HepG2 (cell line): ENCODE measurements around the gene LRRC3. TPM values are rescaled to one million over a fixed set of nuclear protein-coding genes. Genes with fewer than 3 reads are reported as not detected.

Source experiments
- HIVEP1 ChIP-seq: sonication (generic); formaldehyde crosslinking; IDR thresholded peaks from 2 replicates; pipeline ENCODE4 v1.4.0; 2020; ENCODE audit warnings: mild to moderate bottlenecking, missing genetic modification reagents
- KLF13 ChIP-seq: sonication (generic); formaldehyde crosslinking; IDR thresholded peaks from 2 replicates; pipeline ENCODE4 v1.4.0; 2020; ENCODE audit warnings: mild to moderate bottlenecking, missing genetic modification reagents
- MED1 ChIP-seq: sonication (generic); formaldehyde crosslinking; IDR thresholded peaks from 2 replicates; pipeline ENCODE4 v1.4.0; 2020; ENCODE audit warnings: missing genetic modification reagents
- MYC ChIP-seq: sonication (generic); formaldehyde crosslinking; IDR thresholded peaks from 2 replicates; pipeline ENCODE4 v1.9.0; 2021; ENCODE audit warnings: missing genetic modification reagents, borderline replicate concordance
- NBN ChIP-seq: fragments of 450-650 bp; conservative IDR thresholded peaks from 2 replicates; pipeline ENCODE4 v1.6.1; 2017
- NCOA5 ChIP-seq: sonication (generic); formaldehyde crosslinking; IDR thresholded peaks from 2 replicates; pipeline ENCODE4 v1.4.0; 2020; ENCODE audit warnings: missing genetic modification reagents
- RAD21 ChIP-seq: fragments of 450-650 bp; formaldehyde crosslinking; IDR thresholded peaks from 2 replicates; pipeline ENCODE4 v1.5.0; 2020; ENCODE audit warnings: mild to moderate bottlenecking
- TGIF2 ChIP-seq: IDR thresholded peaks from 2 replicates; pipeline ENCODE4 v1.6.1; 2016; ENCODE audit warnings: control low read depth, missing compliant biosample characterization
- TSC22D2 ChIP-seq: sonication (generic); formaldehyde crosslinking; IDR thresholded peaks from 2 replicates; pipeline ENCODE4 v1.5.1; 2020; ENCODE audit warnings: missing genetic modification reagents, mild to moderate bottlenecking, borderline replicate concordance
- U2AF2 ChIP-seq: fragments of 200-400 bp; formaldehyde crosslinking; IDR thresholded peaks from 2 replicates; pipeline ENCODE4 v1.6.1; 2017; ENCODE audit warnings: low read depth, mild to moderate bottlenecking, low read length
- ZMYM4 ChIP-seq: sonication (generic); formaldehyde crosslinking; IDR thresholded peaks from 2 replicates; pipeline ENCODE4 v1.8.1; 2023; ENCODE audit warnings: mild to moderate bottlenecking, missing genetic modification reagents
- ZNF337 ChIP-seq: sonication (generic); formaldehyde crosslinking; IDR thresholded peaks from 2 replicates; pipeline ENCODE4 v1.5.1; 2020; ENCODE audit warnings: missing genetic modification reagents, low read depth, mild to moderate bottlenecking, borderline replicate concordance
- ZNF382 ChIP-seq: sonication (generic); formaldehyde crosslinking; IDR thresholded peaks from 2 replicates; pipeline ENCODE4 v1.5.0; 2020; ENCODE audit warnings: missing genetic modification reagents, mild to moderate bottlenecking, borderline replicate concordance
- ZNF496 ChIP-seq: sonication (generic); formaldehyde crosslinking; IDR thresholded peaks from 2 replicates; pipeline ENCODE4 v1.8.1; 2023; ENCODE audit warnings: mild to moderate bottlenecking, moderate library complexity, missing genetic modification reagents; ENCODE audit not compliant: insufficient replicate concordance
- ZNF569 ChIP-seq: sonication (generic); formaldehyde crosslinking; IDR thresholded peaks from 2 replicates; pipeline ENCODE4 v1.5.0; 2020; ENCODE audit warnings: mild to moderate bottlenecking, missing genetic modification reagents, moderate library complexity, borderline replicate concordance
- ZNF607 ChIP-seq: sonication (generic); formaldehyde crosslinking; IDR thresholded peaks from 2 replicates; pipeline ENCODE4 v1.5.1; 2020; ENCODE audit warnings: missing genetic modification reagents, mild to moderate bottlenecking, borderline replicate concordance
- ZNF781 ChIP-seq: sonication (generic); formaldehyde crosslinking; IDR thresholded peaks from 2 replicates; pipeline ENCODE4 v1.5.1; 2020; ENCODE audit warnings: borderline replicate concordance, mild to moderate bottlenecking, missing genetic modification reagents; ENCODE audit errors: not compliant biosample characterization
- ZNF83 ChIP-seq: sonication (generic); formaldehyde crosslinking; IDR thresholded peaks from 2 replicates; pipeline ENCODE4 v1.4.0; 2020; ENCODE audit warnings: missing genetic modification reagents, mild to moderate bottlenecking, borderline replicate concordance
- ZNF883 ChIP-seq: sonication (generic); formaldehyde crosslinking; IDR thresholded peaks from 2 replicates; pipeline ENCODE4 v1.5.1; 2020; ENCODE audit warnings: mild to moderate bottlenecking, missing genetic modification reagents; ENCODE audit errors: not compliant biosample characterization
- polyA plus RNA-seq, 8 experiments: library from polyadenylated mRNA; depleted of rRNA in 3 of 8; stranded (reverse) in 7 of 8; unstranded in 1 of 8; fragments of >200 nt; fragmentation: Illumina TruSeq in 4 of 8; extraction: Trizol in 4 of 8; gene quantifications; 2 replicates each; pipeline versions ENCODE4 v1.2.1 to v1.2.3, GENCODE V29; 2011 to 2016; ENCODE audit warnings: low read depth in 4 of 8, missing spikeins in 1 of 8, mixed read lengths in 1 of 8; ENCODE audit not compliant: insufficient read depth in 1 of 8
- total RNA-seq, 5 experiments: library from RNA; depleted of rRNA; stranded (reverse); fragments of >200 nt; fragmentation: Illumina TruSeq; extraction: Trizol; gene quantifications; 2 replicates each; pipeline ENCODE4 v1.2.3, GENCODE V29; 2016; ENCODE audit warnings: low read depth in 1 of 5
- TF ChIP-seq, protein P1 (sequence below): sonication (generic); formaldehyde crosslinking; IDR thresholded peaks from 2 replicates; pipeline ENCODE4 v1.4.0; 2020; ENCODE audit warnings: mild to moderate bottlenecking, low read depth, missing genetic modification reagents
- TF ChIP-seq, protein P2 (sequence below): sonication (generic); formaldehyde crosslinking; IDR thresholded peaks from 2 replicates; pipeline ENCODE4 v1.8.0; 2022; ENCODE audit warnings: mild to moderate bottlenecking, missing genetic modification reagents; ENCODE audit not compliant: insufficient replicate concordance
- TF ChIP-seq, protein P3 (sequence below): sonication (generic); formaldehyde crosslinking; IDR thresholded peaks from 2 replicates; pipeline ENCODE4 v1.8.1; 2023; ENCODE audit warnings: missing genetic modification reagents, mild to moderate bottlenecking, borderline replicate concordance
- TF ChIP-seq, protein P4 (sequence below): sonication (generic); formaldehyde crosslinking; IDR thresholded peaks from 2 replicates; pipeline ENCODE4 v1.9.0; 2021; ENCODE audit warnings: missing genetic modification reagents, mild to moderate bottlenecking, borderline replicate concordance

Gene LRRC3
- total and polyA plus RNA-seq, 2 of the 13 experiments (the other 11 are each of a cell fraction or from before 2014, with no cell fraction given), result 4.8 to 16.5 TPM

DNA sequence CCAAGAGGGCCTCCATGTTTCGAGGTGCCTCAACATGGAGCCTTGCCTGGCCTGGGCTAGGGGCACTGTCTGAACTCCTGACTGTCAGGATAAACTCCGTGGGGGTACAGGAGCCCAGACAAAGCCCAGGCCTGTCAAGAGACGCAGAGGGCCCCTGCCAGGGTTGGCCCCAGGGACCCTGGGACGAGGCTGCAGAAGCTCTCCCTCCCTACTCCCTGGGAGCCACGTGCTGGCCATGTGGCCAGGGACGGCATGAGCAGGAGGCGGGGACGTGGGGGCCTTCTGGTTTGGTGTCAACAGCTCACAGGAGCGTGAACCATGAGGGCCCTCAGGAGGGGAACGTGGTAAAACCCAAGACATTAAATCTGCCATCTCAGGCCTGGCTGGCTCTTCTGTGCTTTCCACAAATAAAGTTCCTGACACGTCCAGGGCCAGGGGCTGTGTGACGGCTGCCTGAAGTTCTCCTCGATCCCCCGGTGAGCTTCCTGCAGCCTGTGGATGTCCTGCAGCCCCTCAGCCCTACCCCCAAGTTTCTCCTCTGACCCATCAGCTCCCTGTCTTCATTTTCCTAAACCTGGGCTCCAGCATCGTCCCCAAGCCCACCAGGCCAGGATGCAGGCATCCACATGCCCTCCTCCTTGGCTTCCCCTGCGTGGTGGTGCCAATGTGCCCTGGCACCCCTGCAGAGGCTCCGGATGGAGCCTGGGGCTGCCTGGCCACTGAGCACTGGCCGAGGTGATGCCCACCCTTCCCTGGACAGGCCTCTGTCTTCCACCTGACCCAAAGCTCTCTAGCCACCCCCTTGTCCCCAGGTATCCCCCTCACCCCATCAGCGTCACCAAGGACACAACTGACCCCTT, 12.8 kb upstream of the LRRC3 start (continued):
- TF ChIP-seq MYC (CRISPR knock-in tag), result peak; percentile 64
- no peak for TF ChIP-seq RAD21
- TF ChIP-seq TSC22D2 (CRISPR knock-in tag), result no peak
- TF ChIP-seq, protein P1, sequence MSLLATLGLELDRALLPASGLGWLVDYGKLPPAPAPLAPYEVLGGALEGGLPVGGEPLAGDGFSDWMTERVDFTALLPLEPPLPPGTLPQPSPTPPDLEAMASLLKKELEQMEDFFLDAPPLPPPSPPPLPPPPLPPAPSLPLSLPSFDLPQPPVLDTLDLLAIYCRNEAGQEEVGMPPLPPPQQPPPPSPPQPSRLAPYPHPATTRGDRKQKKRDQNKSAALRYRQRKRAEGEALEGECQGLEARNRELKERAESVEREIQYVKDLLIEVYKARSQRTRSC (CRISPR knock-in tag), result no peak
- TF ChIP-seq KLF13 (CRISPR knock-in tag), result no peak
- TF ChIP-seq ZNF607 (CRISPR knock-in tag), result 0 out of 2 replicates have a peak, but pooled peaks have one; percentile 42
- no peak for TF ChIP-seq ZMYM4
- 0 out of 2 replicates have a peak, but pooled peaks have one; percentile 35 for TF ChIP-seq HIVEP1
- no peak for TF ChIP-seq ZNF569 (CRISPR knock-in tag)
- TF ChIP-seq, protein P2, sequence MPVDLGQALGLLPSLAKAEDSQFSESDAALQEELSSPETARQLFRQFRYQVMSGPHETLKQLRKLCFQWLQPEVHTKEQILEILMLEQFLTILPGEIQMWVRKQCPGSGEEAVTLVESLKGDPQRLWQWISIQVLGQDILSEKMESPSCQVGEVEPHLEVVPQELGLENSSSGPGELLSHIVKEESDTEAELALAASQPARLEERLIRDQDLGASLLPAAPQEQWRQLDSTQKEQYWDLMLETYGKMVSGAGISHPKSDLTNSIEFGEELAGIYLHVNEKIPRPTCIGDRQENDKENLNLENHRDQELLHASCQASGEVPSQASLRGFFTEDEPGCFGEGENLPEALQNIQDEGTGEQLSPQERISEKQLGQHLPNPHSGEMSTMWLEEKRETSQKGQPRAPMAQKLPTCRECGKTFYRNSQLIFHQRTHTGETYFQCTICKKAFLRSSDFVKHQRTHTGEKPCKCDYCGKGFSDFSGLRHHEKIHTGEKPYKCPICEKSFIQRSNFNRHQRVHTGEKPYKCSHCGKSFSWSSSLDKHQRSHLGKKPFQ (CRISPR knock-in tag), result peak; percentile 38
- TF ChIP-seq NBN, result no peak
- TF ChIP-seq, protein P3, sequence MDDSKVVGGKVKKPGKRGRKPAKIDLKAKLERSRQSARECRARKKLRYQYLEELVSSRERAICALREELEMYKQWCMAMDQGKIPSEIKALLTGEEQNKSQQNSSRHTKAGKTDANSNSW (CRISPR knock-in tag), result 0 out of 2 replicates have a peak, but pooled peaks have one; percentile 34
- no peak for TF ChIP-seq ZNF382 (CRISPR knock-in tag)
- TF ChIP-seq NCOA5 (CRISPR knock-in tag), result no peak
- peak; percentile 90 for TF ChIP-seq ZNF883
- TF ChIP-seq TGIF2 (CRISPR knock-in tag), result no peak
- no peak for TF ChIP-seq U2AF2
- TF ChIP-seq ZNF337, result no peak
- TF ChIP-seq, protein P4, sequence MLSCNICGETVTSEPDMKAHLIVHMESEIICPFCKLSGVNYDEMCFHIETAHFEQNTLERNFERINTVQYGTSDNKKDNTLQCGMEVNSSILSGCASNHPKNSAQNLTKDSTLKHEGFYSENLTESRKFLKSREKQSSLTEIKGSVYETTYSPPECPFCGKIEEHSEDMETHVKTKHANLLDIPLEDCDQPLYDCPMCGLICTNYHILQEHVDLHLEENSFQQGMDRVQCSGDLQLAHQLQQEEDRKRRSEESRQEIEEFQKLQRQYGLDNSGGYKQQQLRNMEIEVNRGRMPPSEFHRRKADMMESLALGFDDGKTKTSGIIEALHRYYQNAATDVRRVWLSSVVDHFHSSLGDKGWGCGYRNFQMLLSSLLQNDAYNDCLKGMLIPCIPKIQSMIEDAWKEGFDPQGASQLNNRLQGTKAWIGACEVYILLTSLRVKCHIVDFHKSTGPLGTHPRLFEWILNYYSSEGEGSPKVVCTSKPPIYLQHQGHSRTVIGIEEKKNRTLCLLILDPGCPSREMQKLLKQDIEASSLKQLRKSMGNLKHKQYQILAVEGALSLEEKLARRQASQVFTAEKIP (CRISPR knock-in tag), result no peak
- TF ChIP-seq ZNF781 (CRISPR knock-in tag), result peak; percentile 68
- TF ChIP-seq ZNF83, result no peak
- TF ChIP-seq MED1 (CRISPR knock-in tag), result peak; percentile 33; the same call in 1 of the 2 replicates
- TF ChIP-seq ZNF496 (CRISPR knock-in tag), result no peak
